Activated CD8-positive, alpha-beta memory T cell treated with anti-CD3 and anti-CD28 coated beads for 4 hours (primary cell): ENCODE results near the gene HLA-DOB.

ENCODE experiments used
- DNase-seq, 2 donors: peaks; one replicate each; pipeline ENCODE4 v3.0.0-alpha.2; 2020; ENCODE audit warnings: low read depth in 2 of 2

Gene HLA-DOB

DNA sequence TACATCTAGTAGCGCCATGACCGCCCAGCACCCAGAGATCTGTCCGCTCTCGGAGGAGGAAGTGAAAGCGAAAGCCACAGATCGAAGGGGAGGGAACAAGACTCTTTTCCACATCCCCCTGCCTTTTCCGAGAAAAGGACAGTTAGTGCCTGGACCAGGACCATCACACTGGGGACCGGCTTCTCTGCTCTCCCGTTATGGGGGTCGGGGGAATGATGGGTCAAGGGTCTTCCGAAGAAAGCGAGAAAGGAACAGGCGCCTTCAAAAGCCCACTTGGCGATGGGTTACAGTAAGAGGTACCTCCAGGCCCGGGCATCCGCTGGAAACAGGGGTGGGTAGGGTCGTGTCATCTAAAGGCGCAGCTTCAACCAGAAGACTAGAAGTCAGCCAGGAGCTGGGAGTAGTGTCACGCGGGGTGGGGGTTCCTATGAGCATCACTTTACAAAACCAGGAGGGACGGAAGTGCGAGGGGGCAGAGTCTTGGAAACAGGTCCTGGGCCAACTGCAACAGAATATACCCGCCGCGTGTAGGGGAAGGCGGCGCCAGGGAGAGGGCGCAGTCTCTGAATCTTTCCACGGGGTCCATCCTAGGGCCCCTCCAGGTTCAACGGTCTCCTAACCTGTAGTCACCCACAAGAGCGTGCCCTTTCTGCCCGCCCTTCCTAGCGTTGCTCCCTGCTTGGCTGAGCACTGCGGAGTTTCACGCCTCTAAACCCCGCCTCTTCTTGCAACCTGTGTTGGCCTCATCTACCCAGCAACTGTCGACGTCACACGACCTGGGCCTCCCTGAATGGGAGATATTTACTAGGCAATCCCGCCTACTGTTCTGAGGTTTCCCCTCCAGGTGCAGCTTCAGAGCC, 27.4 kb upstream of the HLA-DOB start, which contains the start of gene PSMB8:
Gene PSMB8 (minus strand): TSS at position 69 of the 860 bp plus-strand sequence. CDS start 51 bp downstream, at position 18.
- DNase-seq: peak; percentile 98 to 99

DNA sequence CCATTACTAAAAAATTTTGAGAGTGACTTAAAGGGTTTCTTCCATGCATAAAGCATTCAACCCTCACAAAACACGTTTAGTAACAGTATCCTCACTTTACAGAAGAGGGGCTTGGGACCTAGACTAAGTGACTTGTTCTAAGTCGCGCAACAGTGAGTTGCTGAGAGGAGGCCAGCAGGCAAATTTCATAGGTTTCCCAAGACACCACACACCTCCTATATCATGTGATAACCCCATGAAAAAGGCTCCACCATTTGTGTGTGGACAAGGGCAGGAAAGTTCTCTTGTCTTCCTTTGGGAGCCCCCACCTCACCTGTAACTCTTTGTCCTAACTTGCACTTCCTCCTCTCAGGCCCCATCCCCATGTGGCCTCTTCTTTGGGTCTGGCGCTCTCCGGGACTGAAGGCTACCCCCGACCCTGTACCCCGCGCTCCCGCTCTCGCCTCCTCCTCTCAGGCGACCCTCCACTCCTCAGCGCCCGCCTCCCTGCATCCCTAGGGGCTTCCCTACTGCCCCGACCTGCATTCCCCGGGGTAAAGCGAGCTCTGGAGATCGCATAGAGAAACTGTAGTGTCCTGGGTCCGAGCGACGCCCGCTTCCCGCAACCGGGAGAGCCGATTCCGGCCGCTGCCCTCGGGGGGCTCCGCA, 26.7 kb upstream of the HLA-DOB start:
- DNase-seq: no peak

DNA sequence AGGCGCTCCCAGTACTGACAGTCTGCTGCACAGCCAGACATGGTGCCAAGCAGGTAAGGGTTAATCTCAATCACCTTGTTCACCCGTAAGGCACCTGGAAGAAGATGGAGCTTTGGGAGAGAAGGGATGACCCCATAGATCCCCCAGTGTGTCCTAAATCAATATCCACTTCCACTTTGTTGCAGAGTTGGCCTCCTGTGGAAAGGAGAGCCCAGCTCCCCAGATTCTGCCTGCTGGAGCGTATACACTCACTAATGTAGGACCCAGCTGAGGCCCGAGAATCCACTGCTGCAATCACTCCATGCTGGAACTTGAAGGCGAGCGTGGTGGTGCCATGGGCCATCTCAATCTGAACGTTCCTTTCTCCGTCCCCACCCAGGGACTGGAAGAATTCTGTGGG, 25.9 kb upstream of the HLA-DOB start:
- no peak for DNase-seq

DNA sequence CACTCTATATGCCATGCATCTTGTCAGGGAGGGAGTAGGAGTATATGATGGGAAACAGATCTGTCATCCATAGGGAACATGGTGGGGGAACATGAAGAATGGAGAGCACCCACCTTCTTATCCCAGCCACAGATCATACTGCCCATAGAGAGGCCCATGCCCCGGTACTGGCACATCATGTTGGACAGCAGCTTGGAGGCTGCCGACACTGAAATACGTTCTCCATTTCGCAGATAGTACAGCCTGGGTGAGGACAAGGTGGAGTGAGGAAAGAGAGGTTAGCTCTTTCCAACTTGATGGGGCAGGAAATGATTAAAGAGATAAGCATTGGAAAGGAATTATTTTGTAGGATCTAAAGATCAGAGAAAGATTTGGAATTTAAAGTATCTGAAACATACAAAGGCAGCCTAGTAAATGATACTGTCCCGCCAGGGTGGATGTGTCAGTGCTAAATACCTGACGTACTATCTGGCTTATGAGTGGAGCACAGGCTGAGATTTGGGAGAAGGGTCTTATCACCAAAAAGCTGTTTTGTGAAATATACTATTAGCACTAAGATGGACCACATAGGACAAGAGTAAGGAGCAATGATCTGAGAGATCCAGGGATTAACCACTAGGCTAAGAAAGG, 25.3 kb upstream of the HLA-DOB start:
- no peak for DNase-seq

DNA sequence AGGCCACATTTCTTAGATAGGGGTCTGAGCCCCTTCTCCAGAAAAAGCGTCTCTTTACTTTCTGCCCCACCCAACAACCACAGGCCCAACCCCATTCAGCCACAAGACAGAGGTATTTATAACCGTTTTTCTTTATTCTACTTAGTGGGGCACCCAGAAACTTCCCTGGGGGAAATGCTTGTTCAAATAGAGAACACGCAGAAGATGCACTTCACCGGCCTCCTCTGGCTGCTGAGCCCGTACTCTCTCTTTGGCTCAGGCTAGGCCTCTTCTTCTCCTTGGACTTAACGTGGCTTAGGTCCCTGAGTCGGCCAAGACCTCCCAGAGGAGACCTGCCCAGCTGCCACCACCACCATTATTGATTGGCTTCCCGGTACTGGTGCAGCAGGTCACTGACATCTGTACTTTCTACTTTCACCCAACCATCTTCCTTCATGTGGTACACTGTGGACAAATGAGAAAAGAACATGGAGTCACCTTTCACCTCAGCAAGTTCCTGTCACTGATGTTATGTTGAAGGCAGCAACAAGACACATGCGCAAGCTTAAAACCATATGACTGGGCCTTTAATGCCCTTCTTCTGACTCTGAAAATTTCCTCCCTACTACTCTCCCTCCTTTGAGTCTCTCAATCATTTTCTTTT, 23.9 kb upstream of the HLA-DOB start:
- DNase-seq: no peak

DNA sequence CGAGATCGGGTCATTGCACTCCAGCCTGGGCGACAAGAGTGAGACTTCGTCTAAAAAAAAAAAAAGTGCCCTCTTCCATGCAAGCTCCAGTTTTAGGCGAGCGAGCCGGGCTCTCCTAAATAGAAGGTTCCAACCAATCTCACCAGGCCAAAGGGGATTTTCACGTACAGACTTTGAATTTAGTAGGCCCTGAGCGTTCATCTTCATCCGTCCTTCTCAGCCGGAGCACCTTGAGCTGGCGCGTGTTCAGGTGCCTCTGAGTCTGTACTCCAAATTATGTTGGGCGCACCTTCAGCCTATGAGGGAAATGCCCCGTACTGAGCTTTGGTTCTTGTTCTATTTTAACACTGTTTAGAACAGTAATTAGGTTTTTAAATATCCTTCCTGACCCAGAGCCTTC, 22.6 kb upstream of the HLA-DOB start:
- no peak for DNase-seq

DNA sequence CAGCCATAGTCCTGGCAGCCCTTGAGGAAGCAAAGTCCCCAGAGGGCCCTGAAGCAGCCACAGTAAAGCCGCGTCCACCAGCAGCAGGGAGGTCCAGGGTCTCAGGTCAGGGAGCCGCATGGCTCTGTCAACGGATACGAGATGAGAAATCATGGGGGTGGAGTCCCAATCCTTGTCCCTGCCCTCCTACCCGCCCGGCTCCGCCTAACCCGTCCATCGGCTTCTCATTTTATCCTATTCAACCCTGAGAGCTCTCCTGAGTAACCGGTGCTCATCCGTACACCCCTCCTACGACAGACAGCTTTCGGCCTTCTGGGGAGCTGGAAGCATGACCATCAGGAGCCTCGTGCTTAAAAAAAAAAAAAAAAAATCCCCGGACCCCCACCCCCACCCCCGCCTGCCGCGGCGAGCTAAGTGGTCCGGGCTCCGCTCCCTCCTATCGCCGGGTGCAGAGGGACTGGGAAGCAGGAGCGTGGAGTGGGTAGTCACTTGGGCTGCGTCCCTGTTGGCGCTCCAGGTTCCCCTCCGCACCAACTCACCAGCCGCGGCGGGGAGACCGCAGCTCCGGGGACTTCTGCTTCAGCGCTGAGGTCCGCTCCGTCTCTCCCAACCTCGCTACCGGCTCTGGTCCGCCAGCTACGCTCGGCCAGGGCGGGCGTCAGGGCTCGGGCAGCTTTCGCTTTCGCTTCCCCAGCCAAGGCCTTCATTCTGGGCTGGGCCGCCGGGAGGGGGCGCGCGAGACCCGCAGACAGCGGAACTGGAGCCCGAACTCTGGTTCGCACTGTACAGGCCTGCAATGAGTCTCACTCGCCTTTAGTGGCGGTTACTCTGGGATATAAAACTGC, 21.5 kb upstream of the HLA-DOB start, which contains the start of gene TAP2:
Gene TAP2 (minus strand): TSS at position 626 of the 845 bp plus-strand sequence. CDS start 506 bp downstream, at position 120.
- peak; percentile 92 to 94 for DNase-seq

DNA sequence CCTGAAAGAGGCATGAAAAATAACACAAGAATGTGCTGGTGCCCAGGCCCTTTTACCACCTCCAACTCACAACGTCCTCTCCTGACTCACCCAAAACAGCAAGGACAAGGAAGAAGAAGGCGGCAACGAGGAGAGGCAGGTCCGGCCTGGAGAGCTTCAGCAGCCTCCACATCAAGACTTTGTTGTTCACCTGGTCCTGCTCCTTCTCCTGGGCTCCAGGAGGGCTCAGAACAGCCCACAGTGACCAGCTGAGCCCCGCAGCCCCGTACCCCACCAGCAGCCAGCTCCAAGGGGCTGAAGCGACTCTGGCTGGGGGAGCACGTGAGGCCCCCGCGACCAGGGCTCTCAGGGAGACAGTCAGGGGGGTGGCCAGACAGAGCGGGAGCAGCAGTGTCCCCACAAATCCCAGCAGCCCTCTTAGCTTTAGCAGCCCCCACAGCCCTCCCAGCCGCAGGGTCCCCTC, 20.9 kb upstream of the HLA-DOB start:
- no peak for DNase-seq

DNA sequence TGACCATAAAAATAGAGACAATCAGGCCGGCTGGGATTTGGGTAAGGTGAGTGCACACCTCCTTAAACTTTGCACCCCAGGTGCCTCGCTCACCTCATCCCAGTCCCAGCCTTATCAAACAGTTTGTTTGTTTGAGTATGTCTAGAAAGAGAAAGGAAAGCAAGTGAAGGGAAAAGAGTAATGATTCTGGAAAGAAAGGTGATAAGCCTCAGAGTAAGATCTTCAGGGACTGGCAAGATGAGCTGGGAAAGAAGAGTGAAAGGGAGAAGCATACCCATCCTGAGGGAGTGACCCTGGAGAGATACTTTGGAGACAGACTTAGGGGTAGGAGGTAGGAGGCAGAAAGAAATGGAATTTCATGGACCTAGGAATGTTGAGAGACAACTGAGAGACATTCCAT, 20.1 kb upstream of the HLA-DOB start:
- DNase-seq: no peak

DNA sequence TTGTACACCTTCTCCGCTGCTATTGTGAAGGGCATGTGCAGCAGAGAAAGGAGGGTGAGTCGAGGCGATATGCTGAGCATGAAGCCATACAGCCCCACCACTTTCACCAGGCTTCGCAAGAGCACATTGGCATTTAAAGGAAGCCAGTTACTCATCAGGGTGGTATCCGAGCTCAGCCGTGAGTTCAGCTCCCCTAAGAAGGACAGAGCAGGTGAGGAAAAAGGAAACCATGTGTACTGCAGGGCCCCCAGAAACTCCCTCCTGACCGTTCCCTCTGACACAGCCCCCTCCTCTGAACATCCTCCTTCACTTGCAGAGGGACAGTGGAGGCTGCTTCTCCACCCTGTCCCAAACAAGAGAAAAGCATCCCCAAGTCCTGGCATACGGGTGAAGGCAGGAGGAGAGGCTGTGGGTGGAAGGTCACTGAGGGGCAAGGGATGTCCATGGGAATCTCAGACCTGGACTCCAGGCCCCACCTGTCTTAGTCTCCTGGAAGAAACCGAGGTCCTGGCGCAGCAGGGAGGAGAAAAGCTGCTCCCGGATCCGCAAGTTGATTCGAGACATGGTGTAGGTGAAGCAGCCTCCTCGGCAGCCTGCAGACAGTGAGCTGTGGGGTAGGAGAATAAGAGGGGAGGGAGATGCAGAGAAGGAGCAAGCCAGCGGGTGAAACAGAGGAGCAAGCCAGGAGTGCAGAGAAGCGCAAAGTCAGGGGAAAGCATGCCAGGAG, 18.5 kb upstream of the HLA-DOB start:
- no peak for DNase-seq

DNA sequence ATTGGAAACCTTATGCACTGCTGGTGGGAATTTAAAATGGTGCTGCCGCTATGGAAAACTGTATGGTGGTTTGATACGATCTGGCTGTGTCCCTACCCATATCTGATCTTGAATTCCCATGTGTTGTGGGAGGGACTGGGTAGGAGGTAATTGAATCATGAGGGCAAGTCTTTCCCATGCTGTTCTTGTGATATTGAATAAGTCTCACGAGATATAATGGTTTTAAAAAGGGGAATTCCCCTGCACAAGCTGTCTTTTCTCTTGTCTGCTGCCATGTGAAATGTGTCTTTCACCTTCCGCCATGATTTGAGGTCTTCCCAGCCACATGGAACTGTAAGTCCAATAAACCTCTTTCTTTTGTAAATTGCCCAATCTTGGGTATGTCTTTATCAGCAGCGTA, 16.9 kb upstream of the HLA-DOB start:
- no peak for DNase-seq

DNA sequence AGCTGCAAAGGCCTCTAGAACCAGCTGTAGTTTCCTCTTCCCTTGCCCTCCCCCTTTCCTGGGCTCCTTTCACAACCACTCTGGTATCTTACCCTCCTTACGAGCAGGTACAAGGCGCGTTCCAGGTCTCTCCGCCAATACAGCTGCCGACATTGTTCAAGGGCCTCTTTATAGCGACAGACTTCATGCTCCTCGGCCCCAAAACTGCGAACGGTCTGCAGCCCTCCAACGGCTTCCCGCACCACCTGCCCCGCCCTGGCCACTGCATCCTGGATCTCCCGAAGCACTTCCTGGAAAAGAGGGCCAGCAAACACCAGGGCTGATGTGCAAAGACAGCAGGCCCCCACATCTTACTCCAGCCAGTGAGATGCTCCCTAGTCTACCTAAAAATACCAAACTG, 15.7 kb upstream of the HLA-DOB start:
- no peak for DNase-seq

DNA sequence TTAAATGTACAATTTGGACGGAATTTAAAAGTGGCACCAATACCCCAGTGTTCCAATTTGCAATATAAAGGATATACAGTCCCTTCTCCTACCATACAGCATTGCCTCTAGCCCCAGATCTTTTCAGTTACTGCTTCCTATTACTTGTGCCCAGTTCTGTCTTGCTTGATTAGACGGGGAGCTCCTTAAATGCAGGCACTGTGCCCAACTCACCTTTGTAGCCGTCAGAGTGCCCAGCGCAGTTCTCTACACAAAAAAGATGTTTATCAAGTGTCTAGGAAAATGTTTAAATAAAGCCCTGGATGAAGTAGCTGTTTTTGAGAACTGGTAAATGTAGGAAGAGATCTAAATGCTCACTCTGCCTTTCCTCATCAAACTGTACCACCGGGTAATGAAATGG, 14.1 kb upstream of the HLA-DOB start:
- no peak for DNase-seq

DNA sequence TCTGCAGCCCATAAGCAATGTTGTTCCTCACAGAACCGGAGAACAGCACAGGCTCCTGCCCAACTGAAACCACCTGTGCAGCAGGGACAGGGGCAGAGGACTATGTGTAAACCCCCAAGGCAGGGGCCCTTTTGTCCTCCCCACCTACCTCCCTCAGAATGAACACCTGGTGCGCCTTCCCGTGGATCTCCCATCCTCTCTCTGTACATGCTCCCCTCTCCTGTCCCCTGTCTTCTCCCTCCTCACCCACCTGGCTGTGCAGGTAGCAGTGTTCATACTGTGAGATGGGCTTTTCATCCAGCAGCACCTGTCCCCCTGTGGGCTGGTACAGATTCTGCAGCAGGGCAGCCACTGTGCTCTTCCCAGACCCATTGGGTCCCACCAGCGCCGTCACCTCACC, 13.2 kb upstream of the HLA-DOB start:
- no peak for DNase-seq

DNA sequence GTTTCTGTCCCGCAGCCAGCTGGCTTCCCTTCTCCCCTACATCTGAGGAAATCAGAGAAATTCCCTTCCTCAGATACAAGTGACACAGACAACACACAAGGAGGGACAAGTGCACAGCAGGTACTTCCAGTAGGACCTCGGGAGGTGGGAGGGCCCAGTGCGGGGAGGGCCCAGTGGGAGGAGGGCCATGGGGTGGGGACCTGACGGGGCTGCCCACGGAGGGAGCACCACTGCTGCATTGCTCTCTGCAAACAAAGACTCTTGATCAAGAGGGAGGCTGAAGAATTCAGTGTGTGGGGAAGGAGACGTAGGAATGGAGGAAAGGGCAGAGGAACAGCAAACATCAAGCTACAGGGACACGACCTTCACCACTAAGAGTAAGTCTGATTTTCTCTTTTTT, 12.7 kb upstream of the HLA-DOB start:
- no peak for DNase-seq

DNA sequence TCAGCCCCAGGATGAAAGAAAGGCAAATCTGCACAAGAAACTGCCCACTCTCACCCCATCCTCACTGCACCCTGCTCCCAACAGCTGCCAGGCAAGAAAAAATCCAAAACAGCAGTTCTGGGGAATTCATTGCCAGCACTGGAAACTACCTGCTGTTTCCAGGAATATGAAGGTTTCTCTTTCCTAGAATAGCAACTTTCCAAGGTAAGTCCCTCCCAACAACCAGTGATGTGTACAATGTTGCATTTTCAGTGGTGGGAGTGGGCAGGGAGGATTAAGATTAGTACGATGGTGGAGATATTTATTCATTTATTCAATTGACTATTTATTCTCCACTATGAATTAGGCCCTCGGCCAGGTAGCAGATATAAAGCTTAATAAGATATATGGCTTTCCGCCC, 10.2 kb upstream of the HLA-DOB start:
- no peak for DNase-seq

DNA sequence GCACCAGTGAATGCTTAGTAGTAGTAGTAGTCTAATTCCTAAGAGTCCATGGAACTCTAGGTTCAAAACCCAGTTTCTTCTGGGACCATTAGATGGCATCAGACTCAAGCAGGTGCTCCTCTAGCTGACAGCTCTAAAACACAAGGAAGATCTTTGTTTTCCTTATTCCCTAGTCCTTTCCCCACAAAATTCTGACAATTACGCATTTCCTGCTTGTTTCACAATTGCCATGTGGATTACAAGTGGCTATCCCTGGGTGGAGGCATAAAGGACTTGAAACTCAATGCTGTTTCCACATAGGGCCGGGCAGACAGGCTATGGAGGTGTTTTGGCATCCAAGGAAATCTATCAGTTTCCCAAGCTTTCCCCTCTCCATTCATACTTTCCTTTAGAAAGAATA, 9.2 kb upstream of the HLA-DOB start:
- no peak for DNase-seq

DNA sequence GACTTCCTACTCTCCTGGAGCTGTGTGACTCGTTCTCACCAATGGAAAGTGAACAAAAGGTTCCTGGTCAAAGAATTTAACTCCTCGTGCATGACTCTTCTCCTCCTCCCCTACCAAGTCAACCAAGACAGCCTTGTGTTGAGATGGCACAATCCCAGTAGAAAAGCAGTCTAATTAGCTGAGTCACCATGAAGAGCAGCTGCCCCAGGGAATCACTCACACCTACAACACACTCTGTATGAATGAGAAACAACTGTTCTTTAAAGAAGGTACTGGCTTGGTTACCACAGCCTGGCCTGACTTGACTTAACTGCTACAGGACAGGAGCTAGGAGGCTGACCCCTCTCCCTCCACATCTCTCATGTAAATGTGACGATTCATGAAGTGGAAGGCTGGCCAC, 2.9 kb upstream of the HLA-DOB start:
- DNase-seq: no peak

DNA sequence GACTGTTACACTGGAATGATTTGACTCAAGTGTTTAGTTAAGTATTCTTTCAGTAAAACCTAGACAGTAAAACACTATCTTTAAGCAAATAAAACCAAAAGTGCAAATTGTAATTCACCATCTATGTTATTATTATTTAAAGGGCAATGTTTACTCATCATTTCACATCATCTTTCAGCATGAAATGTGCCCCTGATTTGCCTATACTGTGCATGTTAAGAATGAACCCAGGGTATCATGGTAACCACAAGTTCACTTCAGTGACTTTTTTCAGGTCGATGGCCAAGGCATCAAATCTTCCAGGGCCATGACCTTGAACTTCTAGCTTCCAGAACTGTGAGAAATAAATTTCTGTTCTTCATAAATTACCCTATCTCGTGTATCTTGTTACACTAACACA, 2.1 kb upstream of the HLA-DOB start:
- no peak for DNase-seq

DNA sequence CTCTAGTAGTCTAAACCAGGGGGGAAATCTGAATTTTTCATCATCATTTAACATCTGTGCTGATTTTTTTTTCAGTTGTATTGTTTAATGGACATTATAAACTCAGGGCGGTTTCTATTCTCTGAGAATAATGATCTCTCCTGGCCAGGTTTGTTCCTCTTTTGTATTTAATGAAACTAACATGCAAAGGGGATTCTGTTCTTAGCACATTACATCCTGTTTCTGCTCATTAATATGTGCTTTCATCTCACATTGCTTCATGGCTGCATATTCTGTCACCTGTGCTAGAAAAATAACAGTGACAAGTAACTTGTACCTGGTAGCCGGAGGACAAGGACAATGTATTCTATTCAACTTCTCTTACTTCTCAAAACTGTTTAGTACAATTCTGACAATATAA, 806 bp downstream of the HLA-DOB start:
- no peak for DNase-seq

DNA sequence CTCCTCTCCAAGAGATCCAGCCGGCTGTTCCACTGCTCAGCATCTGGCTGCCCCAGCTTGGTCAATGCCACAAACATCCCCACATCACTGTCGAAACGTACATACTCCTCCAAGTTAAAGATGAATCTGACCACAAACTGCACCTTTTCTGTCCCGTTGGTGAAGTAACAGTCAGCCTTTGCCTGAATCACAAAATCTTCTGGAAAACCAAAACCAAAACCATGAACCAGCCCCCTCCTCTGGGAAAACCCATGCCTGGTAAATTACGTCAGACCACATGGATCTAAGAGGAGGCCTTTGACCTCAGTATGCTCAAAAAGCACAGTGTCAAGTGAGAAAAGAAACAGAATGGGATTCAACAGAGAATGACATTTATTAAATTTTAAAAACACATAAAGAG, 1.7 kb downstream of the HLA-DOB start:
- DNase-seq: no peak
